WTC11 (cell line): ENCODE measurements around the gene SMARCA2.

Experiments used
- CDX4 ChIP-seq: fragments of 250-450 bp; sonication (Bioruptor Pico); IDR thresholded peaks from 2 replicates; pipeline ENCODE4 v1.9.0; 2021; ENCODE audit warnings: moderate library complexity, mild to moderate bottlenecking, inconsistent platforms, borderline replicate concordance
- CREM ChIP-seq: sonication (generic); formaldehyde crosslinking; IDR thresholded peaks from 2 replicates; pipeline ENCODE4 v1.8.1; 2022; ENCODE audit warnings: mild to moderate bottlenecking, missing genetic modification reagents, moderate library complexity
- CTCF ChIP-seq: fragments of 200-600 bp; IDR thresholded peaks from 2 replicates; pipeline ENCODE4 v1.8.0; 2022; ENCODE audit warnings: antibody characterized with exemption
- E2F5 ChIP-seq: sonication (generic); formaldehyde crosslinking; IDR thresholded peaks from 2 replicates; pipeline ENCODE4 v1.8.1; 2022; ENCODE audit warnings: mild to moderate bottlenecking, moderate library complexity, missing genetic modification reagents
- FOXJ3 ChIP-seq: sonication (generic); formaldehyde crosslinking; IDR thresholded peaks from 2 replicates; pipeline ENCODE4 v1.9.0; 2021; ENCODE audit warnings: missing genetic modification reagents, mild to moderate bottlenecking, borderline replicate concordance
- JUN ChIP-seq: sonication (generic); formaldehyde crosslinking; IDR thresholded peaks from 2 replicates; pipeline ENCODE4 v1.8.0; 2023; ENCODE audit warnings: mild to moderate bottlenecking, missing genetic modification reagents
- SMAD3 ChIP-seq: sonication (generic); formaldehyde crosslinking; IDR thresholded peaks from 2 replicates; pipeline ENCODE4 v1.8.0; 2022; ENCODE audit warnings: missing genetic modification reagents, mild to moderate bottlenecking, borderline replicate concordance
- USF1 ChIP-seq: sonication (generic); formaldehyde crosslinking; IDR thresholded peaks from 2 replicates; pipeline ENCODE4 v1.8.0; 2022; ENCODE audit warnings: mild to moderate bottlenecking, missing genetic modification reagents
- ZNF512 ChIP-seq: sonication (generic); formaldehyde crosslinking; IDR thresholded peaks from 2 replicates; pipeline ENCODE4 v1.8.1; 2022; ENCODE audit warnings: missing genetic modification reagents, borderline replicate concordance

- no peak for TF ChIP-seq SMAD3 (CRISPR knock-in tag)
- no peak for TF ChIP-seq CTCF
- TF ChIP-seq E2F5 (CRISPR knock-in tag): no peak
- TF ChIP-seq USF1: no peak
- TF ChIP-seq CDX4: no peak
- no peak for TF ChIP-seq JUN (CRISPR knock-in tag)
- TF ChIP-seq ZNF512 (CRISPR knock-in tag): no peak
- TF ChIP-seq FOXJ3 (CRISPR knock-in tag): no peak
- no peak for TF ChIP-seq CREM (CRISPR knock-in tag)
Observed at GRCh38 chr9:2021731-2022130, 6.6 kb downstream of the SMARCA2 start.
